GM12878 (cell line): ENCODE results near the gene SLC4A8. TPM values are rescaled to one million over a fixed set of nuclear protein-coding genes. Genes with fewer than 3 reads are reported as not detected.

Experiments used
- ATAC-seq: fragments of 200-7000 bp; cut with Tn5 transposase; 3 replicates; pipeline ENCODE4 v1.9.1; 2020; ENCODE audit warnings: mild to moderate bottlenecking, moderate library complexity
- BruUV-seq: library from RNA; stranded (reverse); fragments of 400-500 nt; replicated peaks from 2 replicates; lab custom pipeline; 2021; lab: Mats Ljungman, UMichigan
- CTCF ChIA-PET: fragments of 300-600 bp; sonication (Branson Sonifier 250); formaldehyde crosslinking; extraction: SDS; loops from one replicate; lab custom pipeline; 2021; ENCODE audit warnings: inconsistent platforms; lab: Yijun Ruan, JAX
- POLR2A ChIA-PET: fragments of 350-600 bp; formaldehyde crosslinking; extraction: SDS; loops from one replicate; lab custom pipeline; 2021; ENCODE audit warnings: inconsistent platforms; lab: Charles Lee
- RAD21 ChIA-PET: fragments of 300-600 bp; sonication (Branson Sonifier 250); formaldehyde crosslinking; loops from one replicate; lab custom pipeline; 2023; ENCODE audit warnings: antibody characterized with exemption; ENCODE audit not compliant: unreplicated experiment; lab: Charles Lee
- SMC1A ChIA-PET: fragments of 300-600 bp; sonication (Branson Sonifier 250); formaldehyde crosslinking; loops from one replicate; lab custom pipeline; 2023; ENCODE audit not compliant: unreplicated experiment, uncharacterized antibody; lab: Charles Lee
- DNase-seq: peaks from one replicate; pipeline ENCODE4 v3.0.0-alpha.2; 2011; ENCODE audit warnings: low read depth, low spot score
- FAIRE-seq: peaks from 3 replicates; lab custom pipeline; 2011; peaks lifted over from hg19 to GRCh38; lab: Jason Lieb, UNC
- H2AFZ ChIP-seq: 2 replicates; pipeline ENCODE4 v1.6.0; 2011; ENCODE audit warnings: low read depth, low read length, control low read depth; ENCODE audit not compliant: control insufficient read depth
- H3K27ac ChIP-seq: 2 replicates; pipeline ENCODE4 v1.5.1; 2011; ENCODE audit warnings: control low read depth; ENCODE audit not compliant: control insufficient read depth, insufficient read depth
- H3K27me3 ChIP-seq, 2 experiments: replicated peaks in 1 of 2; 2 replicates each; pipeline versions ENCODE4 v1.6.0 to v1.6.1; 2011; ENCODE audit warnings: low read length in 1 of 2; ENCODE audit not compliant: control insufficient read depth in 2 of 2, insufficient read depth in 2 of 2
- H3K36me3 ChIP-seq, 2 experiments: 2 replicates each; pipeline ENCODE4 v1.5.1; 2011; ENCODE audit warnings: low read length in 1 of 2; ENCODE audit not compliant: control insufficient read depth in 2 of 2, insufficient read depth in 2 of 2
- H3K4me1 ChIP-seq: 2 replicates; pipeline ENCODE4 v1.6.1; 2011; ENCODE audit warnings: mild to moderate bottlenecking, low read length, moderate library complexity, mixed read lengths; ENCODE audit not compliant: control insufficient read depth, insufficient read depth
- H3K4me2 ChIP-seq: 2 replicates; pipeline ENCODE4 v1.6.0; 2011; ENCODE audit warnings: control low read depth; ENCODE audit not compliant: control insufficient read depth, insufficient read depth
- H3K4me3 ChIP-seq: fragments of 200-600 bp; sonication (generic); 2 replicates; pipeline ENCODE4 v1.5.1; 2016
- H3K79me2 ChIP-seq: 2 replicates; pipeline ENCODE4 v1.6.0; 2011; ENCODE audit warnings: low read length; ENCODE audit not compliant: control insufficient read depth, insufficient read depth
- H3K9ac ChIP-seq: 2 replicates; pipeline ENCODE4 v1.8.0; 2011; ENCODE audit warnings: low read length, control low read depth, mixed read lengths; ENCODE audit not compliant: control insufficient read depth, insufficient read depth
- H3K9me3 ChIP-seq: replicated peaks from 3 replicates; pipeline ENCODE4 v1.5.1; 2011; ENCODE audit warnings: mild to moderate bottlenecking, low read length; ENCODE audit not compliant: control insufficient read depth, insufficient read depth
- H4K20me1 ChIP-seq: 2 replicates; pipeline ENCODE4 v1.6.0; 2011; ENCODE audit not compliant: control insufficient read depth, insufficient read depth
- SRF ChIP-seq, 2 experiments: IDR thresholded peaks; 2 replicates each; pipeline ENCODE4 v1.6.1; 2011; ENCODE audit warnings: low read depth in 2 of 2, low read length in 2 of 2, mild to moderate bottlenecking in 1 of 2, moderate library complexity in 1 of 2
- ZBTB4 ChIP-seq: fragments of 450-650 bp; formaldehyde crosslinking; IDR thresholded peaks from 2 replicates; pipeline ENCODE4 v1.4.0; 2022; ENCODE audit warnings: mild to moderate bottlenecking, moderate library complexity
- WGBS: methylation state at CpG from one replicate; pipeline ENCODE4 v1.1.6; 2016; ENCODE audit warnings: low lambda C conversion rate; ENCODE audit not compliant: insufficient replicate concordance, insufficient coverage; ENCODE audit errors: missing lambda C conversion rate; 5-methylcytosine and 5-hydroxymethylcytosine counted together
- in situ Hi-C: fragments of 300-500 bp; cut with MboI; formaldehyde crosslinking; loops from 9 replicates; pipeline ENCODE4 v1.14.3; 2018; ENCODE audit warnings: mixed read lengths
- intact Hi-C: fragments of 100-400 bp; cut with micrococcal nuclease; formaldehyde crosslinking; loops from one replicate; pipeline ENCODE4 v1.14.2; 2022; ENCODE audit not compliant: unreplicated experiment
- polyA plus RNA-seq, 11 experiments: library from polyadenylated mRNA; depleted of rRNA in 4 of 11; unstranded in 6 of 11; stranded (reverse) in 5 of 11; fragments of >200 nt; fragmentation: Nextera tagmentation in 4 of 11; fragmentation: Illumina TruSeq in 1 of 11; extraction: Ambion mirVana in 4 of 11; extraction: Trizol in 1 of 11; gene quantifications; 1 replicate in 1 of 11; 2 replicates in 10 of 11; pipeline versions ENCODE4 v1.2.1 to v1.2.3, GENCODE V29; 2011 to 2016; ENCODE audit warnings: inconsistent platforms in 2 of 11, missing spikeins in 2 of 11, low read depth in 1 of 11
- total RNA-seq, 4 experiments: library from RNA; depleted of rRNA in 3 of 4; stranded (reverse); fragments of >200 nt in 3 of 4; fragmentation: Illumina TruSeq in 1 of 4; extraction: Trizol in 1 of 4; gene quantifications; 2 replicates each; pipeline versions ENCODE4 v1.2.1 to v1.2.3, GENCODE V29; 2013 to 2021
- TF ChIP-seq, protein P1 (sequence below): fragments of 450-650 bp; formaldehyde crosslinking; IDR thresholded peaks from 2 replicates; pipeline ENCODE4 v1.4.0; 2020; ENCODE audit warnings: mild to moderate bottlenecking, moderate library complexity

SLC4A8 gene
- total and polyA plus RNA-seq, 10 of the 15 experiments (the other 5 are each of a cell fraction or from before 2014, with no cell fraction given), result 1.4 to 7.7 (median 3.7) TPM

DNA sequence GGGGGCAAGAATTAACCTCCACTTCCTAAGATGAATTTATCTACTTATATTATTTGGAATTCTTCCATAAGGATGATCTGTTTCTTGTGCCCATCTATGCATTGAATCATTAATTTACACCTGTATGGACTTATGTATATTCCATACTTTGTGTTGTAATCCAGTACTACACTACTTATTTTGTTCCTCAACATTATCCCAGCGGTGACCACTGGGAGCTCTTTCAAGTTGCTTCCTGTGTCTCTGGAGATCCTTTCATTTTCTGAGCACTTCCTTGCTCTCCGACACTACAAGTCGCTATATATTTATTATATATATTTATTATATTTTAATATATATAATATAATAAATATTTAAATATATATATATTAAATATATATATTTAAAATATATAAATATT, 111.5 kb downstream of the SLC4A8 start:
- POLR2A ChIA-PET, result no interaction called here
- H3K27me3 ChIP-seq, result no peaks in the 10 kb centered on the region; a peak in 1 of 4 replicates
- H4K20me1 ChIP-seq, result no peaks in the 10 kb centered on the region
- TF ChIP-seq SRF (IDR thresholded peaks at IDR 0.05; ENCODE audit: low read depth in 2 of 2, low read length in 2 of 2), result no peak
- TF ChIP-seq, protein P1, sequence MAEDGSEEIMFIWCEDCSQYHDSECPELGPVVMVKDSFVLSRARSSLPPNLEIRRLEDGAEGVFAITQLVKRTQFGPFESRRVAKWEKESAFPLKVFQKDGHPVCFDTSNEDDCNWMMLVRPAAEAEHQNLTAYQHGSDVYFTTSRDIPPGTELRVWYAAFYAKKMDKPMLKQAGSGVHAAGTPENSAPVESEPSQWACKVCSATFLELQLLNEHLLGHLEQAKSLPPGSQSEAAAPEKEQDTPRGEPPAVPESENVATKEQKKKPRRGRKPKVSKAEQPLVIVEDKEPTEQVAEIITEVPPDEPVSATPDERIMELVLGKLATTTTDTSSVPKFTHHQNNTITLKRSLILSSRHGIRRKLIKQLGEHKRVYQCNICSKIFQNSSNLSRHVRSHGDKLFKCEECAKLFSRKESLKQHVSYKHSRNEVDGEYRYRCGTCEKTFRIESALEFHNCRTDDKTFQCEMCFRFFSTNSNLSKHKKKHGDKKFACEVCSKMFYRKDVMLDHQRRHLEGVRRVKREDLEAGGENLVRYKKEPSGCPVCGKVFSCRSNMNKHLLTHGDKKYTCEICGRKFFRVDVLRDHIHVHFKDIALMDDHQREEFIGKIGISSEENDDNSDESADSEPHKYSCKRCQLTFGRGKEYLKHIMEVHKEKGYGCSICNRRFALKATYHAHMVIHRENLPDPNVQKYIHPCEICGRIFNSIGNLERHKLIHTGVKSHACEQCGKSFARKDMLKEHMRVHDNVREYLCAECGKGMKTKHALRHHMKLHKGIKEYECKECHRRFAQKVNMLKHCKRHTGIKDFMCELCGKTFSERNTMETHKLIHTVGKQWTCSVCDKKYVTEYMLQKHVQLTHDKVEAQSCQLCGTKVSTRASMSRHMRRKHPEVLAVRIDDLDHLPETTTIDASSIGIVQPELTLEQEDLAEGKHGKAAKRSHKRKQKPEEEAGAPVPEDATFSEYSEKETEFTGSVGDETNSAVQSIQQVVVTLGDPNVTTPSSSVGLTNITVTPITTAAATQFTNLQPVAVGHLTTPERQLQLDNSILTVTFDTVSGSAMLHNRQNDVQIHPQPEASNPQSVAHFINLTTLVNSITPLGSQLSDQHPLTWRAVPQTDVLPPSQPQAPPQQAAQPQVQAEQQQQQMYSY, result no peak
- TF ChIP-seq ZBTB4 (CRISPR knock-in tag), result no peak
- TF ChIP-seq, all 136 proteins: peak for 0
- Histone ChIP-seq H3K27ac (no peak overlapping the region), H3K4me1 (no peaks in the 10 kb centered on the region), H3K4me2 (no peak overlapping the region), H3K36me3 (no peaks in the 10 kb centered on the region), H3K9me3 (no peaks in the 10 kb centered on the region), H3K79me2 (no peaks in the 10 kb centered on the region), H2AFZ (no peak overlapping the region), H3K4me3 (no peak overlapping the region), H3K9ac (no peak overlapping the region)
- intact Hi-C loops, result loop anchor here (10.0 kb wide), 1 partner anchor 339 kb away; no protein-coding TSS in a partner anchor
- BruUV-seq, result no TSS peak
- ATAC-seq (no peak), FAIRE-seq (no peak), DNase-seq (no peak)
- RAD21 ChIA-PET, result no interaction called here
- CTCF ChIA-PET, result interaction anchor here (1.0 kb wide), 1 partner anchor 12 kb away, joined by 3 read pairs; no protein-coding TSS in a partner anchor
- in situ Hi-C loops, result no loop called here
- SMC1A ChIA-PET, result interaction anchor here (1.1 to 1.9 kb wide), 2 partner anchors 77 to 115 kb away, joined by 3 to 6 read pairs; no protein-coding TSS in a partner anchor
- WGBS, result 59% methylated on average over 3 of the region's 3 CpGs
